GM21528 (cell line): ENCODE data around the gene BACE1-AS.

ENCODE experiments used
- ATAC-seq: cut with Tn5 transposase; IDR thresholded peaks from one replicate; pipeline ENCODE4 v1.9.1; 2021; ENCODE audit warnings: mild to moderate bottlenecking, moderate library complexity; ENCODE audit not compliant: unreplicated experiment, low FRiP score

Gene BACE1-AS

GRCh38 chr11:117287668-117288067 lies 3.5 kb upstream of the BACE1-AS start:
- no peak for ATAC-seq

- no peak for ATAC-seq
Observed at GRCh38 chr11:117289795-117290194, 1.4 kb upstream of the BACE1-AS start.

- no peak for ATAC-seq
Observed at GRCh38 chr11:117292616-117293015, 1.5 kb downstream of the BACE1-AS start.

- ATAC-seq: no peak
Observed at GRCh38 chr11:117295438-117296137, 4.4 kb downstream of the BACE1-AS start.

- ATAC-seq: no peak
Observed at GRCh38 chr11:117296881-117297280, 5.7 kb downstream of the BACE1-AS start.

- ATAC-seq: no peak
Observed at GRCh38 chr11:117298195-117298594, 7.0 kb downstream of the BACE1-AS start.

- ATAC-seq: no peak
Observed at GRCh38 chr11:117299351-117300282, 8.5 kb downstream of the BACE1-AS start.

GRCh38 chr11:117300283-117300663 lies 9.1 kb downstream of the BACE1-AS start:
- no peak for ATAC-seq

GRCh38 chr11:117300773-117301172 lies 9.6 kb downstream of the BACE1-AS start:
- no peak for ATAC-seq

- no peak for ATAC-seq
Observed at GRCh38 chr11:117302228-117302627, 11.1 kb downstream of the BACE1-AS start.

GRCh38 chr11:117303101-117303500 lies 12.0 kb downstream of the BACE1-AS start:
- ATAC-seq: no peak

- no peak for ATAC-seq
Observed at GRCh38 chr11:117303646-117304315, 12.6 kb downstream of the BACE1-AS start.

GRCh38 chr11:117305145-117305544 lies 14.0 kb downstream of the BACE1-AS start:
- ATAC-seq: no peak

GRCh38 chr11:117309310-117309709 lies 18.2 kb downstream of the BACE1-AS start:
- no peak for ATAC-seq

GRCh38 chr11:117313091-117313490 lies 21.9 kb downstream of the BACE1-AS start:
- ATAC-seq: no peak

GRCh38 chr11:117313828-117314768 lies 23.0 kb downstream of the BACE1-AS start:
- no peak for ATAC-seq

- ATAC-seq: no peak
Observed at GRCh38 chr11:117314840-117315239, 23.7 kb downstream of the BACE1-AS start.

- no peak for ATAC-seq
Observed at GRCh38 chr11:117315285-117316196, 24.4 kb downstream of the BACE1-AS start.
